Right renal pelvis (tissue), 4 donors: ENCODE results near the gene CCDC50. TPM values are rescaled to one million over a fixed set of nuclear protein-coding genes. Genes with fewer than 3 reads are reported as not detected.

ENCODE experiments used
- DNase-seq, 4 donors: peaks; one replicate each; pipeline ENCODE4 v3.0.0-alpha.2; 2013; ENCODE audit warnings: low read depth in 4 of 4, low spot score in 3 of 4, missing footprints in 1 of 4
- polyA plus RNA-seq, 4 donors: library from polyadenylated mRNA; unstranded; fragments of 120-200 nt; gene quantifications; one replicate each; pipeline ENCODE4 v1.2.1, GENCODE V29; 2013; ENCODE audit not compliant: insufficient read length in 4 of 4

The CCDC50 gene
- polyA plus RNA-seq, 4 donors = 64.3 to 70.8 (median 68.6) TPM

DNA sequence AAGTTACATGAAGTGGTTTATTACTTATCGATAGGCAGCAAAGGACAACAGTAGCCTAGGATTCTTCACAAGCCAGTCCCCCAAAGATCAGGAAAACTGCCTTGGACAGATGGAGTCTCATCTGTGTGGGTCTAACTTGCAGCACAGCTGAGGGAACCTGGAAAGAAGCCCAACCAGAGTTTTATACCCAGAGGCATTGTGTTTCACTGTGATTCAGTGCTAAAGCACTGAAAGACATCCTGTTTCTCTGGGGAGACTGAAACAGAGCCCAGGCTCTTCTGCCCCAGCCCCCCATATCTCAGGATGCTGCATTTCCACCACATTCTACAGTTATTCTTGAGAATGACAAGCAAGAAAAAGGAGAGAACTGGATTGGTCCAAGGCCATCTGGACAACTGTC is 83.6 kb downstream of the CCDC50 start:
- no peak for DNase-seq

DNA sequence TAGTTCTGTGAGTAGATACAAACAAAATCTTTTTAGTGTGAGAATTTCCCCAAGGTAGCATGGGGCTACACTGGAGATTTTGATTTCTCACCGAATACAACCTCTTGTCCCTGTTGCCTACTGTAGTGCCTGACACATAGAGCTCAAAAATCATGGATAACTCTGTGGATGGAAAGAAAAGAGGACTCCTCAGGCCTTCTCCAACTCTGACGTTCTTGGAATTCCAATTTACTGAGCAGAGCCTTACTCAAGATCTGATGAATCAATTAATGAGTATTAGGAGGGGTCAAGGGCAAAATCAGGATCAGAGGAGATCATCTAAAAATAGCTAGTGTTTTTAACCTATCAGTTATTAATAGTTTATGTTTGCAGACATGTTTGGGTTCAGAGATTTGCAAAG is 85.1 kb downstream of the CCDC50 start:
- DNase-seq = no peak

DNA sequence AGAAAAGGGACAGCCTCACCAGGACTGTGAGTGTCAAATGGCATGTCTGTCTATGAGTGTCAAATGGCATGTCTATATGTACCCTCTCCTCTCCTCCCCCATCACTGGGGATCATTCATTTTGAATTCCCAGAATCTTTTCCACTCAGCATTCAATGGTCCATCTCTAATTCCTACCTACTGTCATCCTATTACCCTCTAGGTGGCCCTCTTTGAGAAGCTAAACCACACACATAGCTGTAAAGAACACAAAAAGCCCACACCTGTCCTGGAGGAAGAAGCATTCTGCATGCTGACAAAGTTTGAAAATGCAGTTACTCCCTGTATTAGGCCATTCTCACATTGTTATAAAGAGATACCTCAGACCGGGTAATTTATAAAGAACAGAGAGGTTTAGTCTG is 85.5 kb downstream of the CCDC50 start:
- no peak for DNase-seq

DNA sequence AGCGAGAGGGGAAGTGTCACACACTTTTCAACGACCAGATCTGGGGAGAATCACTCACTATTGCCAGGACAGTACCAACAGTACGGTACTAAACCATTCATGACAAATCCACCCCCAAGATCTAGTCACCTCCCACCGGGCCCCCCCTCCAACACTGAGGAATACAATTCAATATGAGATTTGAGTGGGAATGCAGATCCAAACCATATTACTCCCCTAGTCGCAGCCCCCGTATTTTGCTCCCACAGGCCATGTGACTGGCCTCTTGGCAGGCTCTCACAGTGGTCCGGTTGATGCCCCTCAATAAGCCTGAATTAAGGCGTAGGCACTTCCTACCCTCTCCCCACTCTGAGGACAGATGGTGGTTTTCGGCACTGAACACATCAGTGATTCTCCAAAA is 86.4 kb downstream of the CCDC50 start:
- no peak for DNase-seq

- no peak for DNase-seq
Measured at GRCh38 chr3:191417457-191417729, 88.2 kb downstream of the CCDC50 start.

GRCh38 chr3:191420771-191421170 is 91.6 kb downstream of the CCDC50 start:
- DNase-seq = no peak

DNA sequence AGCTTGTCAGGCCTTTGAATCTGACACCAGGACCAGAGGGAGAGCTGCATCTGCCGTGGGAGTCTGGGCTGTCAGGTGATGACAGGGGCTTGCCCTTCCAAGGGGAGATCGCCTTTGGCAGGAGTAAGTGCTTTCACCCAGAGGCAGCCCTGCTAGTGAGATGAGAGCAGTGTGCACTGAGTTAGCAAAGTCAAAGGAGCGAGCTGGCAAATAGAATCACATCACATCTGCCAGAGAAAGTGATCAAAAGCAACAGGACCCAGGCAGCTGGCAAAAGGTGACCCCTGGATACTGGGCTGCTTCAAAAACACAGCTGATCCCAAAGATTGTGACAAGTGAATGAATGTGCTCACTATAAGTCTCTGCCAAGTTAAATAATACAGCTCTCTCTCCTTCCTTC is 95.7 kb downstream of the CCDC50 start:
- no peak for DNase-seq

GRCh38 chr3:191425322-191425734 is 96.1 kb downstream of the CCDC50 start:
- DNase-seq = no peak

- DNase-seq = no peak
Measured at GRCh38 chr3:191426311-191426710, 97.1 kb downstream of the CCDC50 start.

DNA sequence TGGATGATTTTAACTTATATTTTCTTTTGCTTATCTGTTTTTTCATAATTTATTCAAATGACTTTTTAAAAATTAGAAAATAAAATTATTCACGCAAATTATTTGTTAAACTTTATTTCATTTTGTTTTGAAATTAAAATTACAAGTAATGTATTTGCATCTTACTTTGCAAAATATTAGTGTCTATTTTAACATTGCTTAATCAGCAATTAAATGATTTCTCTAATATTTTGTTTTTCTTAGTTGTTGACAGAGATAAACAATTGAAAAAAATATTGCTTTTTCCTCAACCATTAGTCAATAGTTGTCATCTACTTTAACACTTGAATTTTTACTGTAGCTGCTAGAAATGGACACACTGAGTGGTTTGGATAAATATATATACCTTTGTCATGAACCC is 99.0 kb downstream of the CCDC50 start:
- DNase-seq = no peak

DNA sequence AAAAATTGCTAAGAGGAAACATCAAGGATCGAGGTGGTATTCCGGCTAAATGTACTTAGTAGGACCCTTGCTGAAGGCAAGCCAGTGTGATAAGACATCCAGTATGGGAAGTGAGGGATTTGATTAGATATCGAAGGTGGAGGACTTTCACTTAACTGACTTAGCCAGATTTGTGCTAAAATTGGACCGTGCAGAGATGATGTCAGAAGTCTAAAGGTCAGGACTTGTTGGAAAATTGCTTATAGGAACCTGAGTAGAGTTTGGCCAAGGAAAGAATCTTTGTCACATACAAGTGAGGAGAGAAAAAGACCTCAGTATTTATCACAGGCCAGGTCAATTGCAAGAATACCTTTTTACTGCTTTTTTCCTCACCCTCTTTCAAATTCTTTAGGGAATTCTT is 100.9 kb downstream of the CCDC50 start:
- DNase-seq = no peak

DNA sequence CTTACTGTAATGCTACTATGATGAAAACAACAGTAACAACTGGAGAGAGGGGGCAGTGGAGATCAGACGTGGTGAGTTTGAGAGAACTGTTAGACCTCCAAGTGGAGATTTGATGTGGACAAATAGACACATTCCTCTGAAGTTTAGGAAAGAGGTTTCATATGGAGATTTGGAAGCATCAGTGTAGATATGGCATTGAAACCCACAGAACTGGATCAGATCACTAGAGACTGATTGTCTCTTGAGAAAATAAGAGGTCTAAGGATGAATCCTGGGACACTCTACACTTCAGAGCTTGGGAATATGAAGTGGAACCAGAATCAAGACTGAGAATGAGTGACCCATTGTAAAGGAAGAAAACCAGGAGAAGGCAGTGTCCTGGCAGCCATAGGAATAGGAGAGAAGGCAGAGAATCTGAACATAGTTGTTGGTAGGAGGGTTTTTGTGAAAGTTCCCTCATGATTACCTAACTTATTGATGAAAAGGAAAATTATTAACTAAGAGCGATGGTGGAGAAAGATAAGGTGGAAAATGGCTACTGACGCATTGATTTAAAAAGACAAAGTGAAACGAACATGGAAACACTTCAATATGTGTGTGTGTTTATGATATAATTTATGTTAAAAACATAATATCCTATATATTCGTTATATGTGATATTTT is 102.1 kb downstream of the CCDC50 start:
- no peak for DNase-seq

DNA sequence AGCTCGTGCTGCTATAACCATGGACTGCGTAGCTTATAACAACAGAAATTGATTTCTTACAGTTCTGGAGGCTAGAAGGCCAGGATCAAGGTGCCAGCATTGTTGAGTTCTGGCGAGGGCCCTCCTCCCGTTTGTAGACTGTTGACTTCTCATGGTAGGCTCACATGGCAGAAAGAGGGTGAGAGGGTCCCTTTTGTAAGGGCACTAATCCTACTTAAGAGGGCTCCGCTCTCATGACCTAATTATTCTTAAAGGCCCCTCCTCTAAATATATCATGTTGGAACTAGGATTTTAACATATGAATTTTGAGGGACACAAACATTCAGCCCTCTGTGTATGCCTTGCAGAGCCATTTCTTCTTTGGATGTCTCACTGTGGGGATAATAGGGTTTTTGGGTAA is 103.0 kb downstream of the CCDC50 start:
- DNase-seq = no peak

DNA sequence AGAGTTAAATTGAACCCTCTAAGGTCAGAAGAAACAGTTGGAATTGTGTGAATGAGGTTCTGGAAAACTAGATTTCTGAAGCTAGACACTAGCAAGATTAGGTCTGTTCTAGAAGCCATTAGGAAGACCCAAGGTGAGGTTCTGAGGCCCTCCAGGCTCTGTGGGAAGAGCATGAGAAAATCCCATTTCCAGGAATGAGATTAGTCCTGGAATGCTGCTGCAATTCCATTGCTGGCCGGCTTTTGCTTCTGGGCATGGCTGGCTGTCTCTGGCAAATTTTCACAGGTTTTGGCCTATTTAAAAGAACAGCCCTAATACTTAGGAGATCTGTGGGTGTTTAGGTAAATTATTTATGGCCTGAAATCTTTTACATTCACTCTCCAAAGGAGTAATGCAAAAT is 104.8 kb downstream of the CCDC50 start:
- no peak for DNase-seq

DNA sequence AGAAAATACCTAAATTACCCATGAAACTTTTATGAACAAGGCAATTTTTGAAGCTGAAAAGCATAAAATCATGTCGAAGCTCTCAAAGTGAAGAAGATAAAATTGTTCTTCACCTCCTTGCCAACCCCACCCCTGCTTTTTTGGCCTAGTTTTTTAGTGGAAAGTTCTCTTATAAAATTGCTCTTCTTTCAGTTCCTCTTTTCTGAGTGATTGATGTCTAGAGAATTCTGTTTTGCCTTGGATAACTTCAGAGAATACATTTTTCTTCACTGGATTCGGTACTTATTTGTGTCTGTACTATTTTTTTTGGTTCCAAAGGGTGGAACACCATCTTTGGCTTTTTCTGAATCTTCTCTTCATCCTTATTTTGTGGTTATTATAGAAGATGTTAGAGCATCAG is 106.8 kb downstream of the CCDC50 start:
- DNase-seq = no peak

GRCh38 chr3:191438150-191438814 is 109.1 kb downstream of the CCDC50 start:
- DNase-seq = no peak

GRCh38 chr3:191440532-191440931 is 111.3 kb downstream of the CCDC50 start:
- no peak for DNase-seq

- DNase-seq = no peak
Measured at GRCh38 chr3:191441687-191442086, 112.5 kb downstream of the CCDC50 start.

GRCh38 chr3:191444569-191444968 is 115.4 kb downstream of the CCDC50 start:
- no peak for DNase-seq
